Measurements from ENCODE around the gene ACOXL.

Gene ACOXL

DNA sequence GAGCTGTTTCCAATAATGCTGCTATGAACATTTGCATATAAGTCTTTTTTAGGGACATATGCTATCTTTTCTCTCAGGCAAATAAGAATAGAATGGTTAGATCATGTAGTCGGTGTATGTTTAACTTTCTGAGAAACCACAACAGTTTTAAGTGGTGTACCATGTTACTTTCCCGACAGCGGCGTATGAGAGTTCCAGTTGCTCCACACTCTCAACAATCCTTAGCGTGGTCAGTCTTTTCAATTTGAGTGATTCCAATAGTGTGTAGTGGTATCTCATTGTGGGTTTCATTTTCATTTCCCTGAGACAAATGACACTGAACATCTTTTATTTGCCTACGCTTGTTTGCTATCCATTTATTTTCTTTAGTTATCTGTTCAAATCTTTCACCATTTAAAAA lies 149.5 kb downstream of the ACOXL start:
- no peak for DNase-seq

DNA sequence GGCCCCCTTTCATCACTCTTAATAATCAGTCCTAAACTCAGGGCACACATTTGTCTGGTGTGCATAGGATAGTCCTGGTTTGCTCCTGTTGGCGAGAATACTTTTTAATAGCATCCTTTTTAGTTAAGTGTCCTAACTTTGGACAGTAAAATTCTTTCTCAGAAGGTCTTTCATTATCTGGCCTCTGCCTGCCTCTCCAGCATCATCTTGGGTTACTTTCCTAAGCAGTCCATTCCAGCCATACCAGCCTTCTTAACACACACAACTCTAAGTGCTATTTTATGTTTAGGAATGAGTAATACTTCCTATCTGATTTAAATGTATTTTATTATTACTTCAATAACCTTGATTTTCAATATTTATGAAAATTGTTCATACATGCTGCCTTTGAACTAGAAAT lies 151.0 kb downstream of the ACOXL start:
- no peak for DNase-seq

DNA sequence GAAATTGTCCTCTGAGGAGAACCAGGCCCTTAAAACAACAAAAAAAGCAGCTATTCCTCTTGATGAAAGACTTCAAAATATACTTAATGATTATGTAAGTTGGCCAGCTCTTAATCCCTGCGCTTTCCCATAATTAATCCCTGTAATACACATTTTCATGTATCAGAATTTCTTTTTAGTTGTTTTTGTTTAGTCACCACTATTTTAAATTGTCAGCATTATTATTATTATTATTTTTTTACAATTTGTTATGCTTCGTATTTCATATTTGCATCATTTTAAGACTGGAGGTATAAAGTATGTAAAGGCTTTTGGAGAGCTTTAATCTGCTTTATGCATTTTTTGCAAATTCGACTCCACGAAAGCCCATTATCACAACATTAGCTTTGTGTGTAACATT lies 152.9 kb downstream of the ACOXL start:
- DNase-seq = no peak

DNA sequence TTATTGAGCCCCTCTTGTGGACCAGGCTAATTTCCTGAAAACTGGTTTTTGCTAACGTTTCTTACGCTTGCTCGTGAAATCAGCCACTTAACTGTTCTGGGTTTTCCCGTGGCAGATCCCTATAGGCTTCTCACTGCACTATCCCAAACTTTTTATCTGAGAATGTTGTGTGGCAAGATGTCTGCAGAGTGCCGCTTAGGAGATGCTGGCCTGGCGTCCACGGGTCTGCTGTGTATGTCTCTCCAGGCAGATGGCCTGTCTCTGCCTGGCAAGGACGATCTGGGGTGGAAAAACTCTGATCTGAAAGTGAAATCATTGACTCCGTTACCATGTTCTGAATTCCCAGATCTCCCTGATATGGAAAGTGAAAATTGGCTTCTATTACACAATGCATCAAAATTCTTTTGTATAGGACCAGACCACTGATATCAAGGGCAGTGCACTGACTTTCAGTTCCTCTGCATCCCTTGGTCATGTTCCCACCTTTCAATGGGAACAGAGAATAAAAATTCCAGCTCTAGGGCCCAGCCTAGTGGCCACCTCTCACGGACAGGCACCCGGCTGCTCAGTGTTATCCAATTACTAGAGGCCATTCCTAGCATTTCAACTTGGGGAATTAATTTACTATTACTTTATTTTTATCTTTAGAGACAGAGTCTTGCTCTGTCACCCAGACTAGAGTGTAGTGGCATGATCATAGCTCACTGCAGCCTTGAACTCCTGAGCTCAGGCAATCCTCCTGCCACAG lies 154.6 kb downstream of the ACOXL start:
- no peak for DNase-seq

DNA sequence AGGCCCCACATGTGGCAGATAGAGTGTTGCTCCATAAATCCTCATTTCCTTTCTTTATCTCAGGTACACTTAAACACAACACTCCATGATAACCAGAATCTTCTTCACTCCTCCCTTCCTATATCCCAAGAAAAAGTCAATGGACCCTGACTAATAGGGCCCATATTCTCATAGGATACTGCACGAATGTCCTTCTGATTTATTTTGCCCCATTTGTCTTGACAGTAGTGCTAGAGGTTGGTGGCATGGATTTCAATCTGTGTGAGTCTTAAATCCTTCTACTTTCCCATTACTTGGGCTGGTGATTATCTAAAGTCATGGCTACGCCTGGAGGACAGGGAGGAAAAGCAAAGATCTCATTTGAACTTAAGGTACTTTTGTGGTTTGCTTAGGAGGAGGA lies 156.0 kb downstream of the ACOXL start:
- DNase-seq = no peak

DNA sequence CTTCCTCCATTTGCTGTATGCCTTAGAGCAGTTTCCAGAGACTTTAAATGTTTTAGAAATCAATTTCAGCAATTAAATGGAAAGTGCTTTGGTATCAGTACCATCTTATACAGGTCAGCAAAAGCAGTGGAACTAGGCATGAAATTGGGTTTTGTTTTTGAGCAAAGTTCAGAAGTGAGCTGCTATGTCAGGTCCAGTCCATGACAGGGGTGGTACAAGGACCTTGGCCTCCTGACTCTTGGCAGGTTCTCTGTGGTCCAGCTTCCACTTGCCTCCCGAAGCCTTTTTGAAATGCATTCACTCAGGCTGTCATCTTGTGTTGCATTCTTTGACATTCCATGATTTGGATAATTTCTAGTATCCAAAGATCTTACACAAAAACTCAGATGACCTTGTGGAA lies 159.3 kb downstream of the ACOXL start:
- DNase-seq = no peak

DNA sequence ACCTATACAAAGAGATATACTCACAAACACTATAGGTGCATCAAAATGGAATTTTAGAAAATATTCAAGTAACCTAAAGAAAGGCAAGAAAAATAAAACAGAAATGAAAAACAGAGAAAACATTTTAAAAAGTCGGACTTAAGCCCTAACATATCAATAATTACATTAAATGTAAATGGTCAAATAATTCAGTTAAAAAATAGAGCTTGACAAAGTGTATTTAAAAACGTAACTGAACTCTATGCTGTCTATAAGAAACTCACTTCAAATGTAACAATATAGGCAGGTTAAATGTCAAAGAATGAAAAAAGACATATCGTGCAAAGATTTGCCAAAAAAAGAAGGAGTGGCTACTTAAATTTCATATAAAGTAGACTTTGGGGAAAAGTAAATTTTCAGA lies 163.9 kb downstream of the ACOXL start:
- DNase-seq = no peak

DNA sequence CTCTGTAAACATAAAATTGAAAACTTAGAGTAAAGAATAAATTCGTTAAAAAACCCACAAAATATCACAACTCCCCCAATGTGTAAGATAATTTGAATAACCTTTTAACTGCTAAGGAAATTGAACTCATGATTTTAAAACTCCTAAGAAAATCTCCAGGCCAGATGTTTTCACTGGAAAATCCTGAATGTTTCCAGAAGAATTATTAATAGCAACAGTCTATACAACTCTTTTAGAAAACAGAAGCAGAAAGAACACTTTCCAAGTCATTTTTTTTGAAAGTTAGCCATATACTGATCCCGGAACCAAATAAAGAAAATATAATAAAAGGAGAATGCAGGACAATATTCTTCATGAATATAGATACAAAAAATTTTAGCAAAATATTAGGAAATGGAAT lies 165.6 kb downstream of the ACOXL start:
- no peak for DNase-seq

DNA sequence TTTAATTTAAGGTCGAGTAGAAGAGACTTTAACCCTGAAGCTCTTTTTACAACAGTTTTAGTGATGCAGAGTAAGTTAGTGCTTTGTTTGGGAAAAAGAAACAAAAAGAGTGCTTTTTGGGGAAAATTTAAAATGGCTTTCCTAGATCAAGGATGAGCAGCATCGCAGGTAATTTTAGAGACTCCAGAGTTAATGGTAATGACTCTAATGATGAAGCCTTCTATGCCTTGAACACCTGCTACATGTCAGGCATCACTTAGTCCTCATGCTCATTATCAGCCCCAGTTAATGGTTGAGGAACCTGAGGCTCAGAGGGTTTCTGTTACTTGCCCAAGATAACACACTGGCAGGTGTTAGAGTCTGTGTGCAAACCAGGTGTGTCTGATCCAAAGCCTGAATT lies 167.8 kb downstream of the ACOXL start:
- DNase-seq = no peak

DNA sequence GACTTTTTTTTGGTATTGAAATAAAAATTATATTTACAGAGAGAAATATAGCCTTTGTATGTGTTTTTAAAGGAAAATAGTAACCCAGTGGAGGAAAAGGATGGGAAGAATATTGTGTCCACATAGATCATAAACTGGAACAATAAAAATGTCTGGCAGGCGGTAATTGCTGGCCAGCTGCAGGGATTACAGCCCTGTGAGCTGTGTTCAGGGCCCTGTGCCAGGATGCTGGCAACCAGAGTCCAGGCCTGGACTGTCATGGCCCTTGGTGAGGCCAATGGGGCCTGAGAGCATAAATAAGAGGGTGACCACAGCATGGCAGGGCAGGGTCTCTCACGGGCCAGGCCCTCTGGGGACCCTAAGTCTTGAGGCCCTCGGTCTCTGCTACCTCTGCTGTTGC lies 171.2 kb downstream of the ACOXL start:
- DNase-seq = no peak

DNA sequence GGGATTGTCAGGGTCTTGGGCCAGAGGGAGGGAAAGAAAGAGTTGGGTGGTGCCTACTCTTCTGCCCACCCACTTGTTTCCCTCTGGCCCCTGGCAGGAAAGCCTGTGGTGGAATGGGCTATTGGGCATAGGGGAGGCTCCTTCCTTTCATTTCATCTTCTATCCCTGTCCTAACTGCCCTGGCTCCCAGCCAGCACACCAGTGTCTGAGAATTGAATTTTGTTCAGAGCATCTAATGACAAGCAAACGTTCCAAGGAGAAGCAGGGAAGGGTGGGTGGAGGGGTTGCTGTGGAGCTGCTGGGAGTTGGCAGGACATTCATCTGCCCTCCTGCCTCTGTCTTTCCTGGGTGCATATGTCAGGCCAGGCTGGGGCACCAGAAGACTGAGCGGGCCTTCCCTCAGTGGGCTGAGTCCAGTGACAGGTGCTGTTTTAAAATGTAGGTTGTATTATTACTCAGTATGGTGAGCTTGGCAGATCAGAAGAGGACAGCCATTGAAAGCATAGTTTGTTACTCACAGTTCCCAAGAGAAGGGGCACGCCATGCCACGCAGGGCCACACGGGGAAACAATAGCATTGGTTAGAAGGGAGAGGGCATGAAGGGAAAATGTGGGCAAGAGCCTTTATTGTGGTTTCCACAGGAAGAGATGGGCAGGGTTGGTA lies 171.9 kb downstream of the ACOXL start:
- no peak for DNase-seq

DNA sequence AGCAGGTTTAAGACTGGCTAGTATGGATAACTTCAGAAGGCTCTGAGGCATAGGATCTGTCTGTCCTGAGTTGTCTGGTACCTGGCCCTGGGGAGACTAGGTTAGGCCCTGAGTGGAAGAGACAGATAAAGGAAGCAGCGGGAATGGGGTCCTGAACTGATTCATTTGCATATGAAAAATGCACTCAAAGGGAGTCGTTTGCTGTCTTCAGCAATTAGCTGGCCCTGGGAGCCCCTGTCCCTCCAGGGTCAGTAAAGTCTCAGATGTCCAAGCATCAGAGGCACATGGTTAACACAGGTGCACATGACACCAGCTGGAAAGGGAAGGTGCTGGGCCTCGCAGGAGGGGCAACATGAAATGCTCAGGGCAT lies 172.4 kb downstream of the ACOXL start:
- DNase-seq = no peak

DNA sequence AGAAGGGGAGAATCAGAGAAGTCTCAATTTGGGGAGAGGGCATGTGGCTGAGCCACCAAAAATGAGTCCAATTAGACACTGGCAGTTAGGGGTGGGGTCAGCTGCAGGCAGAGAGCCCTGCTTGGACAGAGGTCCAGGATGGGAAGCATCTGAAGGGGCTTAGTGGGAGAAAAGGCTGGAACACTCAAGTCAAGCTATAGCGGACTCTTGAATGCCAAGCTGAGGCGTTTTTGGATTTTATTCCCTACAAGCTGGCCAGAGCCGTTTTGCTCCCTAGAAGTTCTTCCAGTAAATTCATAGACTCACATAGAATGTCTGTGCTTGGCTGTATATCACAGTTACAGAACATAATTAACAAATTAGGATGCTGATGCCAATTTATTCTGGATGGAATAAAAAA lies 172.8 kb downstream of the ACOXL start:
- DNase-seq = no peak

DNA sequence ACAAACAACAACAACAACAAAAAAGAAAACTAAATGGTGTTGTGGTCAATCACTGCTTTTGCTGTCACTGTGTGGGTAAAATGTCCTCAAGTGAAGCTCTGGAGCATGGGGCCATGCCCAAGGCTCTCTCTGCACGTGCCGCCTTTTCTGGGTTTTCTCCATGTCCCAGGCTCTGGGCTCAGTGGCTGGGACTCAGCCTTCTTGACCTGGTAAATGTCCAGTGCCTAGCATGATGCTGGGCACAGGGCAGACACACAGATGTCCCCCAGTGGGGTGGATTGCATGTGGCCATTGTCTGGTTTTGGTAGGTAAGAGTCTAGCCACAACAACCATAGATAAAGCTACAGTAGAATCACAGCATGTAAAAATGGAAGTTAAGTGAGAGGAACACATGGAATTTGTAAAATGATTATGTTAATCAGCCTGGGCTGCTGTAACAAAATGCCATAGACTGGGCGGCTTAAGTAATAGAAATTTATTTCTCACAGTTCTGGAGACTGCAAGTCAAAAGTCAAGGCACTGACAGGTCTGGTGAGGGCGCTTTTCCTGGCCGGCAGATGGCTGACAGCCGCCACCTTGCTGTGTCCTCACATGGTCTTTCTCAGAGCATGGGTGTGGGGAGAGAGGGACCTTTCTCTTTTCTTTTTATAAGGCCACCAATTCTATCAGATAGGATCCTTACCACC lies 174.4 kb downstream of the ACOXL start:
- no peak for DNase-seq

DNA sequence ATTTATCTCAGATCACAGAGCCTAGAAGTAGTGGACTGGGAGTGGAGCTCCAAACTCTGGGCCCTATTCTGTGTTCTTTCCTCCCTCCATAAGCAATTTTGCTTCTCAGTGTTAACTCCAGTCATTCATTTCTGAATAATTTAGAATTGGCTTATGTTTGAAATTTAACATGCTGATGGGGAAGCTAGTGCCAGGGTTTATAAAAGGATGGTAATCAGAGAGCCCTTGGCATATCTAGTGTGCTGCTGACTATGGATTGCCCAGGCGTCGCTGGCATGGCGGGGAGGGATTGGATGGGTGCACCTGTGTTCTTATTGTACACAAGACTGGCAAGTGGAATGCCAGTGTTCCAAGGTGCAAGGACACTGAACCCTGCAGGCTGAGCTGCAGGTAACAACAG lies 177.1 kb downstream of the ACOXL start:
- no peak for DNase-seq

DNA sequence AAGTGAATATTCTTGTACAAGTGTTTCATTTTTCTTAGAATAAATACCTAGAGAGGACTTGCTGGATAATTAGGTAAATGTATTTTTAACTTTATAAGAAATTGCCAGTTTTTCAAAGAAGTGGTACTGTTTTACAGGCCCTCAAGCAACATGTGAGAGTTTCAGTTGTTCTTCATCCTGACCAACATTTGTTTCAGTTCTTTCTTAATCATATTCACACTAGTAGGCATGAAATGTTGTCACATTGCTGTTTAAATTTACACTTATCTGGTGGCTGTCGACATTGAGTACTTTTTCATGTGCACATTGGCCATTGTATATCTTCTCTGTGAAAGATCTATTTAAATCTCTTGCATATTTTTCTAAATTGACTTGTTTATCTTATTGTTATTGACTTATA lies 178.1 kb downstream of the ACOXL start:
- DNase-seq = no peak

DNA sequence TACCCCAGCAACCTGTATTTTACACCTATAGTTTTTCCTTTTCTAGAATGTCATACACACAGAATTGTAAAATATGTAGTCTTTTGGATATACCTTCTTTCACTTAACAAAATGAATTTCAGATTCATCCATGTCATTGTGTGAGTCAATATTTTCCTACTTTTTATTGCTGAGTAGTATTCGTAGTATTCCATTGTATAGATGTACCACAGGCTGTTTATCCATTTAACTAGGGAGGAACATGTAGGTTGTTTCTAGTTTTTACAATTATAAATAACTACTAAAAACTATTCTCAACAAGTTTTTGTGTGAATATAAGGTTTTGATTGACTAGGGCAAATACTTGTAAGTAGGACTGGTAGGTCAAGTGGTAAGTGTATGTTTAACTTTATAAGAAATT lies 187.4 kb downstream of the ACOXL start:
- no peak for DNase-seq

DNA sequence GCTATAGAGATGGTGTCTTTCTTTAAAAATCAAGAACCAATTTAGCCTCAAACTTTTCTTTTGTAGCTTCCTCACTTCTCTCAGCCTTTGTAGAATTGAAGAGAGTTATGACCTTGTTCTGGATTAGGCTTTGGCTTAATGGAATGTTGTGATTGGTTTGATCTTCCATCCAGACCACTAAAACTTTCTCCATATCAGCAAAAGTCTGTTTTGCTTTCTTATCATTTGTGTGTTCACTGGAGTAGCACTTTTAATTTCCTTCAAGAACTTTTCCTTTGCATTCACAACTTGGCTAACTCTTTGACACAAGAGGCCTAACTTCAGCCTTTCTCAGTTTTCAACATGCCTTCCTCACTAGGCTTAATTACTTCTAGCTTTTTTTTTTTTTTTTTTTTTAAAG lies 193.1 kb downstream of the ACOXL start:
- DNase-seq = no peak

DNA sequence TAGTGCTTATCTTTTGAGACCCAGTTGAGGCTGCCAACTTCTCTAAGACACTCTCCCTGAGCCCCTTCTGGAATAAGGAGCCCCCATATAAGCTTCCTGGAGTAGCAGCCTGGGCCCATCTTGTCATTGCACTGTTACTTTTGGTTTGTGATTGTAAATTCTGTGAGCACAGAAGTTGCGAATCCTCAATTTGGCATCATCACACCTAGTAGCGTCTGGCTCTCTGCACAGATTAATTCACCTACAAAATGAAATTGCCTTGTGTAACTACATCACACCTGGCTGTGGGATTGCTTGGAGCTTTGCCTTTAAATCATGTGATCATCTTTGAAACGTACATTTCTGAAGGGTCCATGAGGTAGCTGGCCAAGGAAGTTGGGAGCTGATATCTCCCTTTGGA lies 195.2 kb downstream of the ACOXL start:
- no peak for DNase-seq

DNA sequence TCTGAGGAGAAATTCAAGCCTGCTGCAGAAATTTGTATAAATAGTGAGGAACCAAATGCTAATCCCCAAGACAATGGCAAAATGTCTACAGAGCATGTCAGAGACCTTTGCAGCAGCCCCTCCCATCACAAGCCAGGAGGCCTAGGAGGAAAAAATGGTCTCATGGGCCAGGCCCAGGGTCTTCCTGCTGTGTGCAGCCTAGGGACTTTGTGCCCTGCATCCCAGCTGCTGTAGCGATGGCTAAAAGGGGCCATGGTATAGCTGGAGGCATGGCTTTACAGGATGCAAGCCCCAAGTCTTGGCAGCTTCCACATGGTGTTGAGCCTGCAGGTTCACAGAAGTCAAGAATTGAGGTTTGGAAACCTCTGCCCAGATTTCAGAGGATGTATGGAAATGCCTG lies 197.2 kb downstream of the ACOXL start:
- no peak for DNase-seq

DNA sequence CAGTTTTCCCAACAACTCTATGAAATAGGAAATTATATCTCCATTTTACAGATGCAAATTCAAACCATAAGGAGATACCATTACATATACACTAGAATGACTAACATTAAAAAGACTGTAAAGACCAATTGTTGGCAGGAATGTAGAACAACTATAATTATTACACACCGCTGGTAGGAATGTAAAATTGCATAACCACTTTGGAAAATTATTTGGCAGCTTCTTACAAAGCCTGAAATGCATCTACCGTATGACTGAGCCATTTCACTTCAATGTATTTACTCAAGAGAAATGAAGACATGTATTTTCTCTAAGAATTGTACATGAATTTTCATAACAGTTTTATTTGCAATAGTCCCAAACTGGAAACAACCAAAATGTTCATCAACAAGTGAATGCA lies 199.3 kb downstream of the ACOXL start:
- no peak for DNase-seq

DNA sequence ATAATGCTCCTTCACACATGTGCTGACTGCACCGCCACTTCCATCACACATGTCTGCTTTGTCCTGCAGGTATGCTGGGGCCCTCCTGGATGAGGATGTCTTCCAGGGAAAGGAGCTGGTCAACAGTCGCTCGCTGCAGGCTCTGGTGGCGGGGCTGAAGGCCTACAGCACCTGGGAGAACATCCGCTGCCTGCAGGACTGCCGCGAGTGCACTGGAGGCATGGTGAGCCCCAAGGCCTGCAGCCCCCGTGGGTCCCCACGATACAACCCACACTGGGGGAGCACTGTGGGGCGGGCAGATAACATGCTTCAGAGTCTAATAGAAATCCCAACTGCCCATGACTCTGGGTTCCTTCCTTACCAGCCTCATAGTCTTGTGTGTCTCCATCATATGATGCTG lies 201.0 kb downstream of the ACOXL start:
- no peak for DNase-seq

DNA sequence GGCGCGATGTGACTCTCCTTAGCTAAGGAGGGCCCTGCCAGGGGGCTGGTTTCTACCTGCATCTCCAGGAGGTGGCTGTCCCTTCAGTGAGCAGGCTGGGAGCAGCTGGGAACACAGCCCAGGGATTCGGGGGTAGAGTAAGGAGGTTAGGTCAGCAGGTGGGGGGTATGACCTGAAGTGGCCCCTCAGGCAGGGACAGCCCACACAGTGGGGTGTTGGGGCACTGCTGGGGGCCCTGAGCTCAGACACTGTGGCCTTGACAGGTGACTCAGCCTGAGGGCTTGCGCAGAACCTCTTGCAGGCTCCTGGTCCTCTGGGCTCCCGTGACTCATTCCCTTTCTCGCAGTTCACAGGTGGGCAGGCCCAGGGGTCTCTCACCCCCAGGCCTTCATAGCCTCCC lies 202.6 kb downstream of the ACOXL start:
- DNase-seq = no peak

DNA sequence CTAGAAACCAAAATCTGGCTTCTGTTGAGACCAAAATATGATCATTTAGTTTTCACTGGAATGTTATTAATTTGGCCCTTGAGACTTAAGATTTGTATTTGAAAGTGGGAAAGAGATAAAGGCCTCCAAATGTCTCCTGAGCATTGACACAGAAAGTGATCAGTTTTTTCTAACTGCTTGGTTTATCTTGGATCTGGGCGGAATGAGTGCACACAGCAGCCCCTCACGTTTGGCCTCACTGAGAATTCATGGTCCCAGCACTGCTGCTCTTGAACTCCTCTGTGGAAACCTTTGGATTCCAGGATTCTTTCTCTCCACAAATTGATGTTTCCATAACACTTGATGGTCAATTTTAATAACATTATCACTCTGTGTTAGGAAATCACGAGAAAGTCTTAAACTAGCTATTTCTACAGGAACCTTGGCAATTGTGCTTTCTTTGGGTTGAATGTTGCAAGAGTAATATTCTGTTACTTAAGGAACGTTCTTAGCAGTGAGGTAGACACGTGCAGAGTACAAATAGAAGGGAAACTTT lies 208.1 kb downstream of the ACOXL start:
- no peak for DNase-seq
